DND-41 (cell line): ENCODE data around the gene ZNF581.

ENCODE experiments used
- EZH2 ChIP-seq: IDR thresholded peaks from 3 replicates; pipeline ENCODE4 v1.6.1; 2012; ENCODE audit warnings: borderline replicate concordance, low read depth, mild to moderate bottlenecking, moderate library complexity, low read length, inconsistent platforms; ENCODE audit not compliant: severe bottlenecking
- TF ChIP-seq, protein P1 (sequence below): IDR thresholded peaks from 2 replicates; pipeline ENCODE4 v1.5.1; 2012; ENCODE audit warnings: borderline replicate concordance, low read length, moderate library complexity, mild to moderate bottlenecking; ENCODE audit not compliant: poor library complexity, severe bottlenecking; ENCODE audit errors: extremely low read depth

DNA sequence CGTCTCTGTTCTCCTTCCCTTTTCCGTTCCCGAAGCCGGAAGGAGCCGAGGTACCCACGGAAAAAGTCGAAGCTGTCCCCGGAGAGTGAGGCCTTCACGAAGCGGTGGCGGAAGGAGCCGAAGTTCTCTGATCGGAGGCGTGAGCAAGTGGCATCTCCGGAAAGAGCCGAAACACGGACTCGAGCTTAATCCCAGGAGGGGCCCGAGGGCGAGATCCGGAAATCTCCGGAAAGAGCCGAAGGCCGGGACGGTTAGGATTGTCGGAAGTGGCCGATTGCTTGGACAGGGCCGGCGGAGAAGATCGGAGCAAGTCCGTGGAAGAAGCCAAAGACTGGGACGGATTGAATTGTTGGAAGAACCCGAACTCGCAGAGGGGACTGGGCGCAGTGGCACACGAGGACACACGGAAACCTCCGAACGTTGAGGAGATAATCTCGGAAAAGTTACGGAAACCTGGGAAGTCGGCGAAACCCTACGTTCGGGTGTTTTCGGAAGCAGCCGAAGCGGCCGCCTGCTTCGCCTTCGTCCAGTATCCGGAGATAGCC, 10.9 kb downstream of the ZNF581 start:
- TF ChIP-seq, protein P1, sequence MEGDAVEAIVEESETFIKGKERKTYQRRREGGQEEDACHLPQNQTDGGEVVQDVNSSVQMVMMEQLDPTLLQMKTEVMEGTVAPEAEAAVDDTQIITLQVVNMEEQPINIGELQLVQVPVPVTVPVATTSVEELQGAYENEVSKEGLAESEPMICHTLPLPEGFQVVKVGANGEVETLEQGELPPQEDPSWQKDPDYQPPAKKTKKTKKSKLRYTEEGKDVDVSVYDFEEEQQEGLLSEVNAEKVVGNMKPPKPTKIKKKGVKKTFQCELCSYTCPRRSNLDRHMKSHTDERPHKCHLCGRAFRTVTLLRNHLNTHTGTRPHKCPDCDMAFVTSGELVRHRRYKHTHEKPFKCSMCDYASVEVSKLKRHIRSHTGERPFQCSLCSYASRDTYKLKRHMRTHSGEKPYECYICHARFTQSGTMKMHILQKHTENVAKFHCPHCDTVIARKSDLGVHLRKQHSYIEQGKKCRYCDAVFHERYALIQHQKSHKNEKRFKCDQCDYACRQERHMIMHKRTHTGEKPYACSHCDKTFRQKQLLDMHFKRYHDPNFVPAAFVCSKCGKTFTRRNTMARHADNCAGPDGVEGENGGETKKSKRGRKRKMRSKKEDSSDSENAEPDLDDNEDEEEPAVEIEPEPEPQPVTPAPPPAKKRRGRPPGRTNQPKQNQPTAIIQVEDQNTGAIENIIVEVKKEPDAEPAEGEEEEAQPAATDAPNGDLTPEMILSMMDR: no peak
- TF ChIP-seq EZH2: no peak
